ENCODE data around the gene GALNT13. TPM values are rescaled to one million over a fixed set of nuclear protein-coding genes. Genes with fewer than 3 reads are reported as not detected.

Gene GALNT13
- total and polyA plus RNA-seq, 4 donors: not detected

GRCh38 chr2:153971250-153971649 is 99.5 kb downstream of the GALNT13 start:
- TF ChIP-seq FOXA2 (IDR thresholded peaks at IDR 0.05): no peak
- Histone ChIP-seq H3K27ac (ENCODE audit: low read depth in 1 of 2, low read length in 2 of 2) (no peak overlapping the region), H3K4me3 (ENCODE audit: low read depth in 1 of 3, low read length in 3 of 3) (no peak overlapping the region), H3K9ac (ENCODE audit: low read depth in 1 of 2, low read length in 2 of 2) (no peak overlapping the region), H3K27me3 (ENCODE audit: control insufficient read depth in 4 of 4, insufficient read depth in 4 of 4, low read length in 3 of 4) (no peaks in the 10 kb centered on the region), H3K4me1 (ENCODE audit: control insufficient read depth in 4 of 4, insufficient read depth in 4 of 4, low read length in 3 of 4) (no peaks in the 10 kb centered on the region), H3K36me3 (ENCODE audit: control insufficient read depth in 4 of 4, insufficient read depth in 3 of 4, low read depth in 1 of 4, low read length in 3 of 4) (no peaks in the 10 kb centered on the region), H3K9me3 (ENCODE audit: control insufficient read depth in 4 of 4, low read length in 3 of 4) (no peaks in the 10 kb centered on the region)
- no peak for DNase-seq (ENCODE audit: low spot score)
- 61% methylated on average over 2 of the region's 2 CpGs for WGBS

GRCh38 chr2:153971855-153972254 is 100.1 kb downstream of the GALNT13 start:
- Histone ChIP-seq H3K27ac (ENCODE audit: low read depth in 1 of 2, low read length in 2 of 2) (no peak overlapping the region), H3K9ac (ENCODE audit: low read depth in 1 of 2, low read length in 2 of 2) (no peak overlapping the region), H3K27me3 (ENCODE audit: control insufficient read depth in 4 of 4, insufficient read depth in 4 of 4, low read length in 3 of 4) (no peaks in the 10 kb centered on the region), H3K9me3 (ENCODE audit: control insufficient read depth in 4 of 4, low read length in 3 of 4) (no peaks in the 10 kb centered on the region), H3K4me1 (ENCODE audit: control insufficient read depth in 4 of 4, insufficient read depth in 4 of 4, low read length in 3 of 4) (no peaks in the 10 kb centered on the region), H3K4me3 (ENCODE audit: low read depth in 1 of 3, low read length in 3 of 3) (no peak overlapping the region), H3K36me3 (ENCODE audit: control insufficient read depth in 4 of 4, insufficient read depth in 3 of 4, low read depth in 1 of 4, low read length in 3 of 4) (no peaks in the 10 kb centered on the region)
- WGBS: 31% methylated on average over 1 of the region's 1 CpG
- TF ChIP-seq, protein P1, sequence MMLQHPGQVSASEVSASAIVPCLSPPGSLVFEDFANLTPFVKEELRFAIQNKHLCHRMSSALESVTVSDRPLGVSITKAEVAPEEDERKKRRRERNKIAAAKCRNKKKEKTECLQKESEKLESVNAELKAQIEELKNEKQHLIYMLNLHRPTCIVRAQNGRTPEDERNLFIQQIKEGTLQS (IDR thresholded peaks at IDR 0.05): no peak
- TF ChIP-seq TAF1 (conservative IDR thresholded peaks at IDR 0.05) (no peak), RAD21 (IDR thresholded peaks at IDR 0.05) (no peak), HNF4A (conservative IDR thresholded peaks at IDR 0.05) (no peak)
- no peak for DNase-seq (ENCODE audit: low spot score)

DNA sequence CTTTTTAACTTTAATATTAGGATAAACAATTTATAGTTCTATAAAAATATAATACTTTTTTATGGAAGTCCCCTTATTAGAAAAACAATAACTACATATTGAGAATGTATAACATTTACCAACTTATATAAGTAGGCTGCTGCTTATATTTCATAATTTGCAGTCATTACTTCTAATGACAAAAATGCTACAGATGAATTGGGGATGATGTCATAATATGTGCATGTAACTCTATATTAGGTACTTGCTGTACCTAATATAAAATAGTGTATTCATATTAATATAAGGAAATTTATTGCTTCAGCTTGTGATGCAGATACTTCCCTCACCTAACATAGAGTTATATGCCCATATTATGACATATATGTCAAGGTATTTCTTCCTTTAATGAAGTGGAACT is 100.7 kb downstream of the GALNT13 start:
- no peaks in the 10 kb centered on the region for H3K36me3 ChIP-seq (ENCODE audit: control insufficient read depth in 4 of 4, insufficient read depth in 3 of 4, low read depth in 1 of 4, low read length in 3 of 4)
- H3K27ac ChIP-seq (ENCODE audit: low read depth in 1 of 2, low read length in 2 of 2): no peak overlapping the region
- H3K27me3 ChIP-seq (ENCODE audit: control insufficient read depth in 4 of 4, insufficient read depth in 4 of 4, low read length in 3 of 4): no peaks in the 10 kb centered on the region

More for the DNA sequence above, 100.7 kb downstream of the GALNT13 start:
- Histone ChIP-seq H3K9me3 (ENCODE audit: control insufficient read depth in 4 of 4, low read length in 3 of 4) (no peaks in the 10 kb centered on the region), H3K9ac (ENCODE audit: low read depth in 1 of 2, low read length in 2 of 2) (no peak overlapping the region), H3K4me1 (ENCODE audit: control insufficient read depth in 4 of 4, insufficient read depth in 4 of 4, low read length in 3 of 4) (no peaks in the 10 kb centered on the region), H3K4me3 (ENCODE audit: low read depth in 1 of 3, low read length in 3 of 3) (no peak overlapping the region)
- no peak for DNase-seq (ENCODE audit: low spot score)
- TF ChIP-seq HNF4A (conservative IDR thresholded peaks at IDR 0.05): no peak
- TF ChIP-seq YY1 (IDR thresholded peaks at IDR 0.05): no peak
- no peak for TF ChIP-seq REST (IDR thresholded peaks at IDR 0.05)
- TF ChIP-seq, protein P1 (IDR thresholded peaks at IDR 0.05): no peak
- TF ChIP-seq, protein P2, sequence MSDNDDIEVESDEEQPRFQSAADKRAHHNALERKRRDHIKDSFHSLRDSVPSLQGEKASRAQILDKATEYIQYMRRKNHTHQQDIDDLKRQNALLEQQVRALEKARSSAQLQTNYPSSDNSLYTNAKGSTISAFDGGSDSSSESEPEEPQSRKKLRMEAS (IDR thresholded peaks at IDR 0.05): no peak
- TF ChIP-seq RXRA (IDR thresholded peaks at IDR 0.05): no peak
- no peak for TF ChIP-seq GABPA (IDR thresholded peaks at IDR 0.05 in 1 of 2, conservative IDR thresholded peaks at IDR 0.05 in 1 of 2)
- TF ChIP-seq JUND (IDR thresholded peaks at IDR 0.05): no peak
- no peak for TF ChIP-seq FOXA2 (IDR thresholded peaks at IDR 0.05)
- no peak for TF ChIP-seq EGR1 (IDR thresholded peaks at IDR 0.05; ENCODE audit: low read depth in 2 of 2)
- no peak for TF ChIP-seq NR2F2 (IDR thresholded peaks at IDR 0.05)
- TF ChIP-seq HNF4G (IDR thresholded peaks at IDR 0.05): no peak
- TF ChIP-seq, protein P3, sequence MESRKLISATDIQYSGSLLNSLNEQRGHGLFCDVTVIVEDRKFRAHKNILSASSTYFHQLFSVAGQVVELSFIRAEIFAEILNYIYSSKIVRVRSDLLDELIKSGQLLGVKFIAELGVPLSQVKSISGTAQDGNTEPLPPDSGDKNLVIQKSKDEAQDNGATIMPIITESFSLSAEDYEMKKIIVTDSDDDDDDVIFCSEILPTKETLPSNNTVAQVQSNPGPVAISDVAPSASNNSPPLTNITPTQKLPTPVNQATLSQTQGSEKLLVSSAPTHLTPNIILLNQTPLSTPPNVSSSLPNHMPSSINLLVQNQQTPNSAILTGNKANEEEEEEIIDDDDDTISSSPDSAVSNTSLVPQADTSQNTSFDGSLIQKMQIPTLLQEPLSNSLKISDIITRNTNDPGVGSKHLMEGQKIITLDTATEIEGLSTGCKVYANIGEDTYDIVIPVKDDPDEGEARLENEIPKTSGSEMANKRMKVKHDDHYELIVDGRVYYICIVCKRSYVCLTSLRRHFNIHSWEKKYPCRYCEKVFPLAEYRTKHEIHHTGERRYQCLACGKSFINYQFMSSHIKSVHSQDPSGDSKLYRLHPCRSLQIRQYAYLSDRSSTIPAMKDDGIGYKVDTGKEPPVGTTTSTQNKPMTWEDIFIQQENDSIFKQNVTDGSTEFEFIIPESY (IDR thresholded peaks at IDR 0.05): no peak
- TF ChIP-seq CTCF (IDR thresholded peaks at IDR 0.05; ENCODE audit: low read depth, low read length, missing input control): no peak
- no peak for TF ChIP-seq SP1 (IDR thresholded peaks at IDR 0.05)

Measured in liver (tissue), 9 donors.